HepG2 (cell line): ENCODE data around the gene KERA.

Source experiments
- MXI1 ChIP-seq: IDR thresholded peaks from 3 replicates; pipeline ENCODE4 v1.6.1; 2012; ENCODE audit warnings: low read depth, low read length, inconsistent platforms, borderline replicate concordance
- SNAI1 ChIP-seq: sonication (generic); formaldehyde crosslinking; IDR thresholded peaks from 2 replicates; pipeline ENCODE4 v1.5.0; 2020; ENCODE audit warnings: mild to moderate bottlenecking, missing genetic modification reagents, borderline replicate concordance
- TF ChIP-seq, protein P1 (sequence below): sonication (generic); formaldehyde crosslinking; IDR thresholded peaks from 2 replicates; pipeline ENCODE4 v1.5.0; 2020; ENCODE audit warnings: mild to moderate bottlenecking, missing genetic modification reagents, moderate library complexity
- TF ChIP-seq, protein P2 (sequence below): sonication (generic); IDR thresholded peaks from 2 replicates; pipeline ENCODE4 v1.6.1; 2016; ENCODE audit warnings: low read depth, borderline replicate concordance

DNA sequence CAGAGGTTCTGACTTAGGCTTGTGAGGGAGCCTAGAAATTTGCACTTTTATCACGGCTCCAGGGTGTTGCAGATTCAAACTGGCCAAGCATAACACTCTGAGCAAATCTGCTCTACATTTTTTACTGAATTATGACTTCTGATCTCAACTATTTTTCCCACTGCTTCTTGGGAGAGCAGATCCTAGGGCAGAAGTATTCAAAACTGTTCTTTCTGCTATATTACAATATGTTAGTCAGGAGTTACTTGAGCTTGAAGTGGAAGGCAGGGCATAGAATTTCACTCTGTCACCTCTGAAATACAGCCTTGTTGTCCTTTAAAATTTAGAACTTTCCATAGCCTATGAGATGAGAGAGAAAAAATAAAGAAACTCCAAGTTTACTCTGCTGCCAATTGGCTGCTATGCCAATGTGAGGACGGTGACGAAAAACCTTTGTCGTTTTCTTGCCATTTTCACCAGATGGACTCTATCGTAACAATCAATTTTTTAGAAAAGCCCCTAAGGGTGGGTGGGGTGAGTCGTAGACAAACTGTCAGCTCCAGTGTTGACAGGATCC is 16.4 kb upstream of the KERA start:
- TF ChIP-seq SNAI1 (CRISPR knock-in tag) (no peak), MXI1 (no peak)
- TF ChIP-seq, protein P1, sequence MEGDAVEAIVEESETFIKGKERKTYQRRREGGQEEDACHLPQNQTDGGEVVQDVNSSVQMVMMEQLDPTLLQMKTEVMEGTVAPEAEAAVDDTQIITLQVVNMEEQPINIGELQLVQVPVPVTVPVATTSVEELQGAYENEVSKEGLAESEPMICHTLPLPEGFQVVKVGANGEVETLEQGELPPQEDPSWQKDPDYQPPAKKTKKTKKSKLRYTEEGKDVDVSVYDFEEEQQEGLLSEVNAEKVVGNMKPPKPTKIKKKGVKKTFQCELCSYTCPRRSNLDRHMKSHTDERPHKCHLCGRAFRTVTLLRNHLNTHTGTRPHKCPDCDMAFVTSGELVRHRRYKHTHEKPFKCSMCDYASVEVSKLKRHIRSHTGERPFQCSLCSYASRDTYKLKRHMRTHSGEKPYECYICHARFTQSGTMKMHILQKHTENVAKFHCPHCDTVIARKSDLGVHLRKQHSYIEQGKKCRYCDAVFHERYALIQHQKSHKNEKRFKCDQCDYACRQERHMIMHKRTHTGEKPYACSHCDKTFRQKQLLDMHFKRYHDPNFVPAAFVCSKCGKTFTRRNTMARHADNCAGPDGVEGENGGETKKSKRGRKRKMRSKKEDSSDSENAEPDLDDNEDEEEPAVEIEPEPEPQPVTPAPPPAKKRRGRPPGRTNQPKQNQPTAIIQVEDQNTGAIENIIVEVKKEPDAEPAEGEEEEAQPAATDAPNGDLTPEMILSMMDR: no peak
- TF ChIP-seq, protein P2, sequence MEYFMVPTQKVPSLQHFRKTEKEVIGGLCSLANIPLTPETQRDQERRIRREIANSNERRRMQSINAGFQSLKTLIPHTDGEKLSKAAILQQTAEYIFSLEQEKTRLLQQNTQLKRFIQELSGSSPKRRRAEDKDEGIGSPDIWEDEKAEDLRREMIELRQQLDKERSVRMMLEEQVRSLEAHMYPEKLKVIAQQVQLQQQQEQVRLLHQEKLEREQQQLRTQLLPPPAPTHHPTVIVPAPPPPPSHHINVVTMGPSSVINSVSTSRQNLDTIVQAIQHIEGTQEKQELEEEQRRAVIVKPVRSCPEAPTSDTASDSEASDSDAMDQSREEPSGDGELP: no peak
